Forelimb muscle (tissue), 1 donor: ENCODE data around the gene RAPGEF4. TPM values are rescaled to one million over a fixed set of nuclear protein-coding genes. Genes with fewer than 3 reads are reported as not detected.

Experiments
- DNase-seq: peaks from one replicate; pipeline ENCODE4 v3.0.0-alpha.2; 2013; ENCODE audit warnings: low read depth
- polyA plus RNA-seq: library from polyadenylated mRNA; unstranded; fragments of 120-200 nt; gene quantifications from one replicate; pipeline ENCODE4 v1.2.1, GENCODE V29; 2013; ENCODE audit not compliant: insufficient read length

RAPGEF4 gene
- polyA plus RNA-seq, 1 donor, result 2.4 TPM

- no peak for DNase-seq
Measured at GRCh38 chr2:172967036-172967982, 231.7 kb downstream of the RAPGEF4 start.

GRCh38 chr2:172968061-172968469 lies 232.4 kb downstream of the RAPGEF4 start:
- DNase-seq, result no peak

- no peak for DNase-seq
Measured at GRCh38 chr2:172969166-172969565, 233.5 kb downstream of the RAPGEF4 start.

- no peak for DNase-seq
Measured at GRCh38 chr2:172969609-172970008, 234.0 kb downstream of the RAPGEF4 start.

- no peak for DNase-seq
Measured at GRCh38 chr2:172970660-172971059, 235.0 kb downstream of the RAPGEF4 start.

GRCh38 chr2:172972005-172972619 lies 236.5 kb downstream of the RAPGEF4 start:
- DNase-seq, result no peak

GRCh38 chr2:172974762-172975161 lies 239.1 kb downstream of the RAPGEF4 start:
- DNase-seq, result no peak

- no peak for DNase-seq
Measured at GRCh38 chr2:172976116-172976515, 240.5 kb downstream of the RAPGEF4 start.

GRCh38 chr2:172976816-172977215 lies 241.2 kb downstream of the RAPGEF4 start:
- no peak for DNase-seq

GRCh38 chr2:172977270-172978062 lies 241.8 kb downstream of the RAPGEF4 start:
- no peak for DNase-seq

- no peak for DNase-seq
Measured at GRCh38 chr2:172978063-172978383, 242.4 kb downstream of the RAPGEF4 start.

GRCh38 chr2:172985139-172985892 lies 249.7 kb downstream of the RAPGEF4 start:
- DNase-seq, result no peak

- no peak for DNase-seq
Measured at GRCh38 chr2:172986040-172986439, 250.4 kb downstream of the RAPGEF4 start.

GRCh38 chr2:172988728-172989127 lies 253.1 kb downstream of the RAPGEF4 start:
- DNase-seq, result no peak

- DNase-seq, result no peak
Measured at GRCh38 chr2:172991031-172991430, 255.4 kb downstream of the RAPGEF4 start.

GRCh38 chr2:172993139-172993538 lies 257.5 kb downstream of the RAPGEF4 start:
- no peak for DNase-seq

- DNase-seq, result no peak
Measured at GRCh38 chr2:172993931-172994717, 258.5 kb downstream of the RAPGEF4 start.

GRCh38 chr2:172994864-172995263 lies 259.2 kb downstream of the RAPGEF4 start:
- no peak for DNase-seq

GRCh38 chr2:172995323-172996244 lies 259.9 kb downstream of the RAPGEF4 start:
- peak; percentile 44 for DNase-seq
